Loucy (cell line): ENCODE data around the gene INKA1.
"Not testable (repeated sequence)": the region's sequence is repeated elsewhere in the genome, so short reads cannot be mapped to it uniquely, and the experiment has no call there.

Source experiments
- H2AFZ ChIP-seq: fragments of 200-600 bp; sonication (generic); 2 replicates; pipeline ENCODE4 v1.6.0; 2016; ENCODE audit warnings: antibody characterized with exemption, mild to moderate bottlenecking, low read length, moderate library complexity
- H3F3A ChIP-seq: fragments of 200-600 bp; 2 replicates; pipeline ENCODE4 v1.6.0; 2016; ENCODE audit warnings: antibody characterized with exemption, low read depth, mild to moderate bottlenecking
- H3K27me3 ChIP-seq: fragments of 200-600 bp; sonication (generic); 2 replicates; pipeline ENCODE4 v1.6.1; 2014; ENCODE audit warnings: low read length, mild to moderate bottlenecking; ENCODE audit not compliant: insufficient read depth, poor library complexity, severe bottlenecking
- H3K36me3 ChIP-seq: fragments of 200-600 bp; sonication (generic); 2 replicates; pipeline ENCODE4 v1.6.1; 2016; ENCODE audit warnings: low read length; ENCODE audit not compliant: insufficient read depth
- H3K4me1 ChIP-seq: fragments of 200-600 bp; sonication (generic); 2 replicates; pipeline ENCODE4 v1.5.1; 2014; ENCODE audit warnings: low read length, mild to moderate bottlenecking; ENCODE audit not compliant: insufficient read depth, poor library complexity, severe bottlenecking
- H3K4me2 ChIP-seq: fragments of 200-600 bp; sonication (generic); 2 replicates; pipeline ENCODE4 v1.6.0; 2014; ENCODE audit warnings: antibody characterized with exemption, low read length, low read depth, mild to moderate bottlenecking; ENCODE audit not compliant: poor library complexity, severe bottlenecking
- H3K4me3 ChIP-seq: fragments of 200-600 bp; sonication (generic); 2 replicates; pipeline ENCODE4 v1.5.1; 2014; ENCODE audit warnings: low read length, mild to moderate bottlenecking, mixed read lengths; ENCODE audit not compliant: poor library complexity, severe bottlenecking
- H3K79me2 ChIP-seq: fragments of 200-600 bp; sonication (generic); 2 replicates; pipeline ENCODE4 v1.6.1; 2014; ENCODE audit warnings: low read length; ENCODE audit not compliant: insufficient read depth
- H3K9ac ChIP-seq: fragments of 200-600 bp; sonication (generic); 2 replicates; pipeline ENCODE4 v1.6.0; 2014; ENCODE audit warnings: mild to moderate bottlenecking, low read depth, low read length, moderate library complexity; ENCODE audit not compliant: poor library complexity, severe bottlenecking
- H3K9me2 ChIP-seq: fragments of 200-600 bp; sonication (generic); replicated peaks from 2 replicates; pipeline ENCODE4 v1.6.1; 2016; ENCODE audit warnings: low read depth, low read length, mixed read lengths
- H3K9me3 ChIP-seq: fragments of 200-600 bp; sonication (generic); 2 replicates; pipeline ENCODE4 v1.6.1; 2014; ENCODE audit warnings: mild to moderate bottlenecking, antibody characterized with exemption, low read length, low read depth; ENCODE audit not compliant: insufficient read depth
- H4K20me1 ChIP-seq: fragments of 200-600 bp; sonication (generic); 2 replicates; pipeline ENCODE4 v1.6.0; 2014; ENCODE audit warnings: antibody characterized with exemption, low read length, mild to moderate bottlenecking; ENCODE audit not compliant: insufficient read depth, poor library complexity, severe bottlenecking
- CTCF ChIP-seq: fragments of 200-600 bp; sonication (generic); conservative IDR thresholded peaks from 2 replicates; pipeline ENCODE4 v1.5.1; 2014; ENCODE audit warnings: mild to moderate bottlenecking, antibody characterized with exemption, low read length
- EZH2phosphoT487 ChIP-seq: fragments of 200-600 bp; IDR thresholded peaks from 2 replicates; pipeline ENCODE4 v1.6.1; 2018; ENCODE audit warnings: antibody characterized with exemption, mild to moderate bottlenecking, moderate library complexity, borderline replicate concordance

The INKA1 gene

GRCh38 chr3:49779358-49780079 is 23.5 kb upstream of the INKA1 start:
- peaks cover 73% of the 10 kb centered on the region for H3K79me2 ChIP-seq
- H3K36me3 ChIP-seq = no peaks in the 10 kb centered on the region
- 0 out of 2 replicates have a peak, but pooled peaks cover 3% of the 10 kb centered on the region for H3F3A ChIP-seq
- H3K9me2 ChIP-seq = no peaks in the 10 kb centered on the region
- no peaks in the 10 kb centered on the region for H4K20me1 ChIP-seq
- no peaks in the 10 kb centered on the region for H3K9me3 ChIP-seq
- no peaks in the 10 kb centered on the region for H3K27me3 ChIP-seq
- peaks cover 25% of the 10 kb centered on the region for H3K4me1 ChIP-seq
- no peak overlapping the region for H2AFZ ChIP-seq
- H3K9ac ChIP-seq = no peak overlapping the region
- H3K4me3 ChIP-seq = no peak overlapping the region
- H3K4me2 ChIP-seq = peak overlapping the region; percentile 63
- no peak for TF ChIP-seq CTCF
- no peak for TF ChIP-seq EZH2phosphoT487

- Histone ChIP-seq H3K9ac (peak overlapping the region; percentile 38), H3K9me2 (no peaks in the 10 kb centered on the region), H3K79me2 (peaks cover 75% of the 10 kb centered on the region), H3K4me2 (peak overlapping the region; percentile 63), H3K36me3 (no peaks in the 10 kb centered on the region), H4K20me1 (no peaks in the 10 kb centered on the region), H3K27me3 (no peaks in the 10 kb centered on the region), H2AFZ (no peak overlapping the region), H3K9me3 (no peaks in the 10 kb centered on the region), H3F3A (no peaks in the 10 kb centered on the region), H3K4me3 (peak overlapping the region; percentile 50), H3K4me1 (peaks cover 33% of the 10 kb centered on the region)
- TF ChIP-seq CTCF (no peak), EZH2phosphoT487 (no peak)
Measured at GRCh38 chr3:49780080-49780974, 22.7 kb upstream of the INKA1 start.

- not testable (repeated sequence) for H3F3A ChIP-seq, H4K20me1 ChIP-seq, H3K9ac ChIP-seq, H3K36me3 ChIP-seq, H2AFZ ChIP-seq, H3K27me3 ChIP-seq, H3K9me3 ChIP-seq, H3K9me2 ChIP-seq
- peak overlapping the region; percentile 50 for H3K4me3 ChIP-seq
- H3K4me1 ChIP-seq = peaks cover 37% of the 10 kb centered on the region
- H3K79me2 ChIP-seq = peaks cover 79% of the 10 kb centered on the region
- H3K4me2 ChIP-seq = peak overlapping the region; percentile 63
Measured at GRCh38 chr3:49780975-49781365, 22.1 kb upstream of the INKA1 start.
